GM12892 (cell line): Measurements from ENCODE around the gene NEDD8.

Experiments used
- POLR2A ChIP-seq: IDR thresholded peaks from 2 replicates; pipeline ENCODE4 v1.6.1; 2011; ENCODE audit warnings: low read depth, low read length, control low read depth
- POLR2AphosphoS5 ChIP-seq: IDR thresholded peaks from 2 replicates; pipeline ENCODE4 v1.6.1; 2011; ENCODE audit warnings: low read depth, low read length, control low read depth
- TAF1 ChIP-seq: IDR thresholded peaks from 2 replicates; pipeline ENCODE4 v1.6.1; 2011; ENCODE audit warnings: low read depth, mild to moderate bottlenecking, control low read depth, low read length, borderline replicate concordance

DNA sequence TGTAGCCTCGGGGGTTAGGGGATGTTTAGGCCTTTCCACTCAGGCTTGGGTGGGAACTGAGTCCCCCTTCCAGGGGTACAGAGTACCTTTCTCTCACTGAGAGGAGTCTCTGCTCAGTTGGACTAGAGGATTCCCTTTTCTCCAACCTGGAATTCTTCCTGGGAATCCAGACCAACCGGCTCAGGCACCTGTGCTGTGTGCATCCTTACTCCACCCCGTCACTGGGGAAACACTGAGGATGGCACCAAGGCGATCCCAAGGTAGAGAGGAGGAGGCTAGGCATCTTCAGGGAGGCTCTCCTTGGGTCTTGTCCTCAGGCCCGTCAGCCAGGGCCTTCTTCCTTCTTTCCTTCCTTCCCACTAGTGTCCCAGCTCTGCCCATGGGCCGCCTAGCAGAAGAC, 31.7 kb upstream of the NEDD8 start:
- no peak for TF ChIP-seq POLR2AphosphoS5
- no peak for TF ChIP-seq POLR2A
- no peak for TF ChIP-seq TAF1
